HepG2 (cell line): ENCODE measurements around the gene NRL. TPM values are rescaled to one million over a fixed set of nuclear protein-coding genes. Genes with fewer than 3 reads are reported as not detected.

Source experiments
- ARID2 ChIP-seq: sonication (generic); formaldehyde crosslinking; IDR thresholded peaks from 2 replicates; pipeline ENCODE4 v1.8.1; 2022; ENCODE audit warnings: mild to moderate bottlenecking, missing genetic modification reagents, borderline replicate concordance
- CHCHD3 ChIP-seq: sonication (generic); formaldehyde crosslinking; IDR thresholded peaks from 2 replicates; pipeline ENCODE4 v1.8.0; 2022; ENCODE audit warnings: mild to moderate bottlenecking, missing genetic modification reagents, moderate library complexity
- HNRNPH1 ChIP-seq: fragments of 200-400 bp; formaldehyde crosslinking; optimal IDR thresholded peaks from 2 replicates; pipeline ENCODE3; 2017; ENCODE audit warnings: mild to moderate bottlenecking, low read depth, low read length
- IRF2 ChIP-seq: IDR thresholded peaks from 2 replicates; pipeline ENCODE4 v1.6.1; 2018; ENCODE audit warnings: missing genetic modification reagents, missing compliant biosample characterization
- KAT2B ChIP-seq: fragments of 150-350 bp; IDR thresholded peaks from 2 replicates; pipeline ENCODE4 v1.6.1; 2014; ENCODE audit warnings: low read depth, low read length, borderline replicate concordance
- LCORL ChIP-seq, 2 experiments: fragments of 450-650 bp in 1 of 2; sonication (generic) in 1 of 2; formaldehyde crosslinking in 1 of 2; IDR thresholded peaks; 2 replicates each; pipeline versions ENCODE4 v1.5.0 to v1.6.1; 2017 to 2020; ENCODE audit warnings: antibody characterized with exemption in 1 of 2, missing genetic modification reagents in 1 of 2
- MED1 ChIP-seq: sonication (generic); formaldehyde crosslinking; IDR thresholded peaks from 2 replicates; pipeline ENCODE4 v1.4.0; 2020; ENCODE audit warnings: missing genetic modification reagents
- MEIS2 ChIP-seq: sonication (generic); formaldehyde crosslinking; IDR thresholded peaks from 2 replicates; pipeline ENCODE4 v1.9.0; 2021; ENCODE audit warnings: mild to moderate bottlenecking, missing genetic modification reagents
- RBAK ChIP-seq: sonication (generic); formaldehyde crosslinking; IDR thresholded peaks from 2 replicates; pipeline ENCODE4 v1.5.1; 2020; ENCODE audit warnings: mild to moderate bottlenecking, missing genetic modification reagents
- RELA ChIP-seq: sonication (generic); formaldehyde crosslinking; IDR thresholded peaks from 2 replicates; pipeline ENCODE4 v1.4.0; 2020; ENCODE audit warnings: missing genetic modification reagents
- SALL2 ChIP-seq: sonication (generic); formaldehyde crosslinking; IDR thresholded peaks from 2 replicates; pipeline ENCODE4 v1.8.1; 2023; ENCODE audit warnings: mild to moderate bottlenecking, missing genetic modification reagents, inconsistent platforms
- SIN3A ChIP-seq: IDR thresholded peaks from 2 replicates; pipeline ENCODE4 v1.6.1; 2011; ENCODE audit warnings: low read depth, mild to moderate bottlenecking, control low read depth, low read length, borderline replicate concordance
- WIZ ChIP-seq: sonication (generic); formaldehyde crosslinking; IDR thresholded peaks from 2 replicates; pipeline ENCODE4 v1.5.1; 2020; ENCODE audit warnings: mild to moderate bottlenecking, missing genetic modification reagents
- ZBTB7A ChIP-seq: sonication (generic); formaldehyde crosslinking; IDR thresholded peaks from 2 replicates; pipeline ENCODE4 v1.8.0; 2022; ENCODE audit warnings: mild to moderate bottlenecking, missing genetic modification reagents
- ZNF335 ChIP-seq: sonication (generic); formaldehyde crosslinking; IDR thresholded peaks from 2 replicates; pipeline ENCODE4 v1.4.0; 2020; ENCODE audit warnings: missing genetic modification reagents
- ZNF468 ChIP-seq: sonication (generic); formaldehyde crosslinking; IDR thresholded peaks from 2 replicates; pipeline ENCODE4 v1.8.0; 2022; ENCODE audit warnings: mild to moderate bottlenecking, moderate library complexity, missing genetic modification reagents
- ZNF746 ChIP-seq: sonication (generic); formaldehyde crosslinking; IDR thresholded peaks from 2 replicates; pipeline ENCODE4 v1.8.0; 2022; ENCODE audit warnings: mild to moderate bottlenecking, missing genetic modification reagents
- polyA plus RNA-seq, 8 experiments: library from polyadenylated mRNA; depleted of rRNA in 3 of 8; stranded (reverse) in 7 of 8; unstranded in 1 of 8; fragments of >200 nt; fragmentation: Illumina TruSeq in 4 of 8; extraction: Trizol in 4 of 8; gene quantifications; 2 replicates each; pipeline versions ENCODE4 v1.2.1 to v1.2.3, GENCODE V29; 2011 to 2016; ENCODE audit warnings: low read depth in 4 of 8, missing spikeins in 1 of 8, mixed read lengths in 1 of 8; ENCODE audit not compliant: insufficient read depth in 1 of 8
- total RNA-seq, 5 experiments: library from RNA; depleted of rRNA; stranded (reverse); fragments of >200 nt; fragmentation: Illumina TruSeq; extraction: Trizol; gene quantifications; 2 replicates each; pipeline ENCODE4 v1.2.3, GENCODE V29; 2016; ENCODE audit warnings: low read depth in 1 of 5
- TF ChIP-seq, protein P1 (sequence below): sonication (generic); formaldehyde crosslinking; IDR thresholded peaks from 2 replicates; pipeline ENCODE4 v1.4.0; 2020; ENCODE audit warnings: mild to moderate bottlenecking, missing genetic modification reagents

The NRL gene
- total and polyA plus RNA-seq, 2 of the 13 experiments (the other 11 are each of a cell fraction or from before 2014, with no cell fraction given), result 2.5 to 4.7 TPM

- TF ChIP-seq, protein P1, sequence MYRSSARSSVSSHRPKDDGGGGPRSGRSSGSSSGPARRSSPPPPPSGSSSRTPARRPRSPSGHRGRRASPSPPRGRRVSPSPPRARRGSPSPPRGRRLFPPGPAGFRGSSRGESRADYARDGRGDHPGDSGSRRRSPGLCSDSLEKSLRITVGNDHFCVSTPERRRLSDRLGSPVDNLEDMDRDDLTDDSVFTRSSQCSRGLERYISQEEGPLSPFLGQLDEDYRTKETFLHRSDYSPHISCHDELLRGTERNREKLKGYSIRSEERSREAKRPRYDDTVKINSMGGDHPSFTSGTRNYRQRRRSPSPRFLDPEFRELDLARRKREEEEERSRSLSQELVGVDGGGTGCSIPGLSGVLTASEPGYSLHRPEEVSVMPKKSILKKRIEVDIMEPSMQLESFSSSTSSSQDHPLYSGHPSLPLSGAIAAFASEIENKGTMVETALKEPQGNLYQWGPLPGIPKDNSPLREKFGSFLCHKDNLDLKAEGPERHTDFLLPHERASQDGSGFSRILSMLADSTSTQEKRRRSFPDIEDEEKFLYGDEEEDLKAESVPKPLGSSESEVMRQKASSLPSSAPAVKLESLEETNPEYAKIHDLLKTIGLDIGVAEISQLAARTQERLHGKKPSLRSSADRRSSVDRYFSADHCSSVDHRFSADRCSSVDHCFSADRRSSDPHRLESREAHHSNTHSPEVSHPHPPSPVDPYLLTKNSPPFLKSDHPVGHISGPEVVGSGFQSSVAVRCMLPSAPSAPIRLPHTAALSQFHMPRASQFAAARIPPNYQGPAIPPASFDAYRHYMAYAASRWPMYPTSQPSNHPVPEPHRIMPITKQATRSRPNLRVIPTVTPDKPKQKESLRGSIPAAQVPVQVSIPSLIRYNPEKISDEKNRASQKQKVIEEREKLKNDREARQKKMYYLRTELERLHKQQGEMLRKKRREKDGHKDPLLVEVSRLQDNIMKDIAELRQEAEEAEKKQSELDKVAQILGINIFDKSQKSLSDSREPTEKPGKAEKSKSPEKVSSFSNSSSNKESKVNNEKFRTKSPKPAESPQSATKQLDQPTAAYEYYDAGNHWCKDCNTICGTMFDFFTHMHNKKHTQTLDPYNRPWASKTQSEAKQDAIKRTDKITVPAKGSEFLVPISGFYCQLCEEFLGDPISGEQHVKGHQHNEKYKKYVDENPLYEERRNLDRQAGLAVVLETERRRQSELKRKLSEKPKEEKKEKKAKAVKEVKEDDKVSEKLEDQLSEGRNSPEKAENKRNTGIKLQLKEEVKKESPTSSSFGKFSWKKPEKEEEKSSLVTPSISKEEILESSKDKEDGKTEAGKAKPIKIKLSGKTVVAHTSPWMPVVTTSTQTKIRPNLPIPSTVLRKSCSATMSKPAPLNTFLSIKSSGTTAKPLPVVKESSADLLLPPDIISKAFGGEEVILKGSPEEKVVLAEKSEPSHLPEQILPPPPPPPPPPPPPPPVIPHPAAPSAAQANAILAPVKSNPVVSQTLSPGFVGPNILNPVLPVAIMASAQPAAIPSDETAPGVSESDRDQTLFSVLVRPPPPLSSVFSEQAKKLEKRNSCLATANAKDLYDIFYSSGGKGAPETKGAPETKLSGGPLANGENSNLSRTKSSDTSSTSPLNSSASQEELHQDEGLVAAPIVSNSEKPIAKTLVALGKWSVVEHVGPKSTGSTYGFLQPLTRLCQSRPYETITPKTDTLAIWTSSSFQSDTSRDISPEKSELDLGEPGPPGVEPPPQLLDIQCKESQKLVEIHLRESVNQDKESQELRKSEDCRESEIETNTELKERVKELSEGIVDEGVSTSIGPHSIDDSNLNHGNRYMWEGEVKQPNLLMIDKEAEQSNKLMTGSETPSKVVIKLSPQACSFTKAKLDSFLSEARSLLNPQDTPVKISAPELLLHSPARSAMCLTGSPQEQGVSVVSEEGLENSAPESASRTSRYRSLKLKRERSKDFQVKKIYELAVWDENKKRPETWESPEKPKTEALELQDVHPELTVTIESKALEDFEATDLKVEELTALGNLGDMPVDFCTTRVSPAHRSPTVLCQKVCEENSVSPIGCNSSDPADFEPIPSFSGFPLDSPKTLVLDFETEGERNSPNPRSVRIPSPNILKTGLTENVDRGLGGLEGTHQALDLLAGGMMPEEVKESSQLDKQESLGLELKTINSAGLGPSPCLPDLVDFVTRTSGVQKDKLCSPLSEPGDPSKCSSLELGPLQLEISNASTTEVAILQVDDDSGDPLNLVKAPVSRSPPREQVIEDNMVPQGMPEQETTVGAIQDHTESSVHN (CRISPR knock-in tag), result 0 out of 2 replicates have a peak, but pooled peaks have one; percentile 19
- TF ChIP-seq RBAK (no peak), ZNF335 (CRISPR knock-in tag) (0 out of 2 replicates have a peak, but pooled peaks have one; percentile 28), HNRNPH1 (no peak), WIZ (CRISPR knock-in tag) (peak; percentile 83), ARID2 (CRISPR knock-in tag) (no peak), MEIS2 (peak; percentile 76), ZBTB7A (CRISPR knock-in tag) (peak; percentile 83), ZNF746 (CRISPR knock-in tag) (no peak), LCORL (IDR thresholded peaks at IDR 0.05) (no peak), LCORL (CRISPR knock-in tag; IDR thresholded peaks at IDR 0.05) (peak; percentile 82), CHCHD3 (CRISPR knock-in tag) (no peak), RELA (CRISPR knock-in tag) (no peak), SIN3A (peak; percentile 82; the same call in 1 of the 2 replicates), SALL2 (CRISPR knock-in tag) (no peak), IRF2 (peak; percentile 66), KAT2B (no peak), ZNF468 (CRISPR knock-in tag) (no peak), MED1 (CRISPR knock-in tag) (peak; percentile 85)
Observed at GRCh38 chr14:24130717-24131548, 16.2 kb upstream of the NRL start (continued).
